NCI-H460 (cell line): Measurements from ENCODE around the gene C11orf65. TPM values are rescaled to one million over a fixed set of nuclear protein-coding genes. Genes with fewer than 3 reads are reported as not detected.
"Not testable (repeated sequence)": the region's sequence is repeated elsewhere in the genome, so short reads cannot be mapped to it uniquely, and the experiment has no call there.

Experiments
- DNase-seq: peaks from one replicate; pipeline ENCODE4 v3.0.0-alpha.2; 2016; ENCODE audit warnings: low read depth; ENCODE audit errors: extremely low read depth
- total RNA-seq: library from RNA; depleted of rRNA; stranded (reverse); fragments of >200 nt; shearing (Covaris generic); gene quantifications from 2 replicates; pipeline ENCODE4 v1.2.3, GENCODE V29; 2014; rRNA removed

Gene C11orf65
- total RNA-seq, 1 experiment from 2014 or later: 1.4 TPM

GRCh38 chr11:108373505-108373904 lies 93.8 kb downstream of the C11orf65 start:
- not testable (repeated sequence) for DNase-seq

DNA sequence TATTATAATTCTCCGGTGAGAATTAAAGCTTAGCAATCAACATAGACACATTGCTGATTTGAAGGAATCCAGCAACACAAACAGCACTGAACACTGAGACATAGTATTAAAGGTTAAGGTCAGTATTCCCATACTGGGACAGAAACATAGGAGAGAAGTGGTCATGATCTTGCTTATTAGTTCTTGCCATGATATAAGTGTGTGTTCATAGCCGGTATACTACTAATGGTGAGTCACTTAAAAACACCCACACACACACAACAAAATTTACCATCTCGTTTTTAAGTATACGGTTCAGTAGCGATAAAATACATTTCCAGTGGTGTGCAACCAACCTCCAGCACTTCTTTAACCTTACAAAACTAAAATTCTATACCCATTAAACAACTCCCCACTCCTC lies 96.3 kb downstream of the C11orf65 start:
- no peak for DNase-seq

- no peak for DNase-seq
Measured at GRCh38 chr11:108370315-108370714, 97.0 kb downstream of the C11orf65 start.

DNA sequence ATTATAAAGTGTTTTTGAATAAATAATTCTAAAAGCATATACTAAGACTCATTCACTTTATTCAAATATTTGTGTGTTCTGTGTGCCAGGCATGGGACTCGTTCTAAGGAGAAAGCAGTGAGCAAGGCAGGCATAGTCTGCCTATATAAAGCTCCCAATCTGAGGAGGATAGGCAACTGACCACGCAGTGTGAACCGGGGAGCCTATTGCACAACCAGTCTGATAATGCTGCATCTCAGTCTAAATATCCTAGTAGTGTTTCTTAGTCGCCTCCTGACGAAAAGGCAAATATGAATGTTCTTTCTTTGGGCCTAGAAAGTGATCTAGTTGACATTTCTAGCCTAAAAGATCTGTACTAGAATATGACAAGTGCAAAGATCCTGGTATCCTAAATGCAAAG lies 98.3 kb downstream of the C11orf65 start:
- DNase-seq: no peak

- DNase-seq: no peak
Measured at GRCh38 chr11:108368134-108368533, 99.2 kb downstream of the C11orf65 start.

DNA sequence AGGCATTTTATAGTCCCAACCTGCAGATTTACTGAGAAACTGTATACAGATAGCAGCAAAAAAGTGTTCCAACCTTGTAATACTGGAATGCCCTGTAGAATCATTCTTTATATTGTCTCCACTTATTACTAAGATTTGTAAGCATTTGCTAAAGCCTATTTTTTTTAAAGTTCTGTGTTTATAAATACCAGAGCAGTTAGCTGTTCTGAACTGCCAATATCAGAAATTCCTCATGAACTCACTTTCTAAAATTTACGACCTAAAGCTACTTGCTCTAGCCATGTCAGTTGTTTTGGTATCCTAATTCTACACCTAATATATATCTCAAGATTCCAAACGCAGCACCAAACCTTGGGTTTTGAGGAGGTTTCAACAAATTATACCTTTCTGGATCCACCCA lies 103.2 kb downstream of the C11orf65 start:
- no peak for DNase-seq

GRCh38 chr11:108351468-108351867 lies 115.9 kb downstream of the C11orf65 start:
- no peak for DNase-seq

- no peak for DNase-seq
Measured at GRCh38 chr11:108346451-108346850, 120.9 kb downstream of the C11orf65 start.

- DNase-seq: no peak
Measured at GRCh38 chr11:108345767-108346166, 121.6 kb downstream of the C11orf65 start.

GRCh38 chr11:108343714-108344113 lies 123.6 kb downstream of the C11orf65 start:
- no peak for DNase-seq

GRCh38 chr11:108341654-108342053 lies 125.7 kb downstream of the C11orf65 start:
- no peak for DNase-seq

DNA sequence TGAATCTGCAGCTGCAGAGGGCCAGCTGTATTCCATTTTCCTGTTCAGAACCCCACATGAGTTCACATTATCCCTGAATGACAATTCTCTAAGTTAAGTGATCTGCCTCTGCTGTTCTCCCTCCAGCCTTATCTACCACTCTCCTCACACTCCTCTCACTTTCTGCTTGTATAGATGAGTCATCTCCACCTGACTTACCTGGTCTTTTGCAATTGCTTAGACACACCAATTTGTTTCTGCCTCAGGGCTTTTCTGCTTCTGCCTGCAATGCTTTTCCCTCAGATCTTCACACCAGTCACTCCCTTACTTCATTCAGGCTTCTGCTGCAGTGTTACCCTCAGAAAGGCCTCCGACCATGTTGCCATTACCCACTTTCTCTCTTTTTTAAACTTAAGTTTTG lies 126.4 kb downstream of the C11orf65 start:
- no peak for DNase-seq

DNA sequence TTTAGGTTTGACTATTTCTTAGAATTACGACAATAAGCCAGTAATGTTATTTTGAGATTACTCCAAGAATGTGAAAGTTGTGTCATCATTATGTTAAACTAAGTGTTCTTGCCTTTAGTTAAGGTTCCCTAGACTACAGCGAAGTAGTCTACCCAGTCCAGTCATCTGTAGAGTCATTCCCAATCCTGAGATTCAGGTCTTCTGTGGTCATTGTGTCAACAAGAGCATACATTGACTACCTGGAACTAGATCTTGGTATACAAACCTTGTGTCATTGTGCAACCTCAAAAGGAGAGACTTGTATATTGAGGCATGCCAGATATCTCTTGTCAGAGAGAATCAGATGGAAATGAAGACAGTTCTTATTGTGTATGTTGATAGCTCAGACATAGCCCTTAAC lies 128.6 kb downstream of the C11orf65 start:
- no peak for DNase-seq

DNA sequence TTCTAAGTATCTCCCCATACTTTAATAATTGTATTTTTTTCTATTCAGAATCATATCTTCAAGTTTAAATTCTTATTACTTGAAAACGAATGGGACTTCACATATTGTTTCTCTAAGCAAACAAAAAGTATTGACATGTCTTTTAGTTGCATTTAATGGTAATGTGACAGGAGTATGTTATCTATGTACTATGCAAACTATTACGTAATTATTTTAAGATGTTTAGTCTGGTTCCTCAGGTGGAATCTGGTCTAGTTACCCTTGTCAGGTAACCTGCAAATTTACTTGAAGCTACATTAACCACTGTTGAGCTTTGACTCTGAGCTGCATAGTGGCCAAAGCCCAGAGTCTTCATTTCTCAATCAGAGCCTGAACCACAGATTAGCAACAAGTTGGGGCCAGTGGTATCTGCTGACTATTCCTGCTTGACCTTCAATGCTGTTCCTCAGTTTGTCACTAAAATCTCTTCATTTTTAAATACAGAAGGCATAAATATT lies 133.9 kb downstream of the C11orf65 start:
- no peak for DNase-seq

Other genes with a start within 250 kb of the C11orf65 start
- gene NPAT, start 244.9 kb downstream of the C11orf65 start, total RNA-seq: 8.2 and 10.2 TPM in 2 replicates
- 35.8 and 37.7 TPM in 2 replicates for gene ATM, start 244.5 kb downstream of the C11orf65 start, total RNA-seq
- gene POGLUT3, start 30.9 kb upstream of the C11orf65 start, total RNA-seq: 20.5 and 23.3 TPM in 2 replicates
- 2.5 and 2.7 TPM in 2 replicates for gene EXPH5, start 126.2 kb upstream of the C11orf65 start, total RNA-seq
- 277 and 301 TPM in 2 replicates for gene DDX10, start 197.5 kb upstream of the C11orf65 start, total RNA-seq